ENCODE measurements around the gene TCEA2. TPM values are rescaled to one million over a fixed set of nuclear protein-coding genes. Genes with fewer than 3 reads are reported as not detected.
A peak's percentile ranks its signal among the peaks of the same experiment; 100 is the strongest.

TCEA2 gene
- total RNA-seq, 3 donors from 2014 or later: 10.5 to 17.3 (median 11.5) TPM

DNA sequence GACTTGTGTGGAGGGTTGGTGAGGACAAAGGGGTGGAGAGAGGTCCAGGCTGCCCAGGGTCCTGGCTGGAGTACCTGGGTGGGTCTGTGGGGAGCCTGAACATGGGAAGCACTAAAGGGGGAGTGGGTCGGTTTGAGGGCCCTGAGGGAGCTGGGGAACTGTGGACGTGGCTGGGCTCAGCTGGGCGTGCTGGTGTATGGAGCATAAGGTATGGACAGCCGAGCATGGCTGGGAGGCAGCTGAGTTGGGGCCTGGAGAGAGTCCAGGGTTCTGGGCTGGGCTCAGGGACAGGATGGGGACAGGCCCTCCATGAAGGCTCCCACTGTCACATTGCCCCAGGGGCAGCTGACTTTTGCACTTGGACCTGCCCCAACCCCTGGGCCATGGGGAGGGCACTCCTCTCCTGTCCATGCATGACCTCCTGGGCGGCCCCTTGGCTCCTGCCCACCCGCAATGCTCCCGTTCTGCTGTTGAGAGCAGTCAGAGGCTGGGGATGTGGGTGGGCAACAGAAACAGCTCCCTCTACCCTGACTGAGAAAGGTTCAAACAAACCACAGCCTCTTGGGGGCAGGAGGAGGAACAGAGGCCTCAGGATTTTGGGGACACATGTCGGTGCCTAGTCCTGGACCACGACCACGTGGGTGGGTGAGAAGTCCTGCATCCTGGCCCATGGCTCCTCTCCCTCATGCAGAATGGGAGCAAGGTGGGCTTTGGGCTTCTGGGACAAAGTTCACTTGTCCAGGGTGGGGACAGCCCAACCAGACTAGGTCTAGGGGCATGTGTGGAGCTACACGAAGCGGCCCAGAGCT lies 22.6 kb upstream of the TCEA2 start:
- H3K9me3 Mint-ChIP-seq: no peaks in the 10 kb centered on the region
- H3K27me3 Mint-ChIP-seq (ENCODE audit: low read depth): no peaks in the 10 kb centered on the region
- no peak for ATAC-seq
- no peak for DNase-seq
- H3K36me3 Mint-ChIP-seq (ENCODE audit: insufficient read depth): no peaks in the 10 kb centered on the region
- peaks cover 48% of the 10 kb centered on the region for H3K4me1 Mint-ChIP-seq (ENCODE audit: low read depth)
- H3K4me3 Mint-ChIP-seq: peak overlapping the region; percentile 53

DNA sequence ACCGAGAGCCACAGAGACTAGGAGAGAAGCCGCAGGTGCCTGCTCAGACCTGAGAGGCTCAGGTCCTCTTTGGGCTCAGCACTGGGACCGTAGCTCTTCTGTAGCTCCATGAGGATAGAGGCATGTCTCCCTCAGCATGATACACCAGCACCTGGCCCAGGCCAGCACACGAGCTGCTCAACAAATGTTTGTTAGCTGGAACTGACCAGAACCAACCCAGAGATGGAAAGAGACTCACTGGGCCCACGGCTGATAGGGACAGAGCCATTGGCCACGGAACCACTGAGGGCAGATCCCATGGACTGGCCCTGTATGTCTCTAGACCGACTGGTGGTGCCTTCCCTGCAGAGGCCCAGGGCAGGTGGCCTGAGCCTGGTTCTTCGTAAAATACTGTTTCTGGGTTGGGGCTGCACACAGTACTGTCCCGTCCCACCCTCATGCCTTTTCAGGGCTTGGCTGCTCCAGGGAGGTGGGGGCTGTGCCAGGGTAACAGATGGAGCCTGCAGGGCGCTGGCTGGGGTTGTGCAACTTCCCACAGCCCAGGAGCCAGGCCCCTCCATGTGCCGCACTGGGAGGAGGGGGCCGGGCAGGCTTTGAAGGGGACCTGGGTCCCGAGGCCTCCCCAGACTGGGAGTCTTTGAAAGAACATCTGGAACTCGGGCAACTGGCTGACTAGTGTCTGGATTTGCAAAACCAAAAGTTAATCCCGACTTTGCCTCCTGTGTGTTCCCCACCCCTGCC lies 21.8 kb upstream of the TCEA2 start:
- Mint-ChIP-seq H3K9me3 (no peaks in the 10 kb centered on the region), H3K4me3 (peak overlapping the region; percentile 77), H3K4me1 (ENCODE audit: low read depth) (peaks cover 51% of the 10 kb centered on the region), H3K36me3 (ENCODE audit: insufficient read depth) (no peaks in the 10 kb centered on the region), H3K27me3 (ENCODE audit: low read depth) (peaks cover 4% of the 10 kb centered on the region)
- ATAC-seq (no peak), DNase-seq (no peak)

- H3K4me1 Mint-ChIP-seq (ENCODE audit: low read depth): peaks cover 48% of the 10 kb centered on the region
Observed at GRCh38 chr20:64041781-64042053, 21.3 kb upstream of the TCEA2 start.

GRCh38 chr20:64042054-64042781 lies 20.8 kb upstream of the TCEA2 start:
- Mint-ChIP-seq H3K9me3 (no peaks in the 10 kb centered on the region), H3K36me3 (ENCODE audit: insufficient read depth) (no peaks in the 10 kb centered on the region), H3K4me1 (ENCODE audit: low read depth) (peaks cover 43% of the 10 kb centered on the region), H3K27me3 (ENCODE audit: low read depth) (peaks cover 14% of the 10 kb centered on the region), H3K4me3 (peak overlapping the region; percentile 77)
- DNase-seq (no peak), ATAC-seq (no peak)

More at GRCh38 chr20:64041781-64042053, 21.3 kb upstream of the TCEA2 start:
- peak overlapping the region; percentile 77 for H3K4me3 Mint-ChIP-seq
- ATAC-seq (no peak), DNase-seq (no peak)
- no peaks in the 10 kb centered on the region for H3K9me3 Mint-ChIP-seq
- H3K27me3 Mint-ChIP-seq (ENCODE audit: low read depth): peaks cover 9% of the 10 kb centered on the region
- H3K36me3 Mint-ChIP-seq (ENCODE audit: insufficient read depth): no peaks in the 10 kb centered on the region

DNA sequence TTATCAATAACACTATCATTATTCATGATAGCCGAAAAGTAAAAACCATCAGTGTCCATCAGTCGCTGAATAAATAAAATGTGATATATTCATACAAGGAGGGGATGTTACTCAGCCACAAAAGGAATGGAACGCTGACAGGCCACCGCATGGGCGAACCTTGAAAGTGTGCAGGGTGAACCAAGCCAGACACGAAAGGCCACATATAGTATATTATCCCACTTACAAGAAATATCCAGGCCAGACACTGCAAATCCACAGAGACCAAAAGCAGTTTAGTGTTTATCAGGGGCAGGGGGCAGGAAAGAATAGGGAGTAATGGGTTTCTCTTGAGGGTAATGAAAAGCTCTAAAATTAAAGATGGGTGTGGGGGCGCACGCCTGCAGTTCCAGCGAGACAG lies 19.2 kb upstream of the TCEA2 start:
- Mint-ChIP-seq H3K4me3 (peak overlapping the region; percentile 73), H3K27me3 (ENCODE audit: low read depth) (peaks cover 19% of the 10 kb centered on the region), H3K36me3 (ENCODE audit: insufficient read depth) (no peaks in the 10 kb centered on the region), H3K4me1 (ENCODE audit: low read depth) (peaks cover 37% of the 10 kb centered on the region), H3K9me3 (no peaks in the 10 kb centered on the region)
- ATAC-seq (no peak), DNase-seq (no peak)

- Mint-ChIP-seq H3K4me3 (no peak overlapping the region), H3K4me1 (ENCODE audit: low read depth) (peaks cover 33% of the 10 kb centered on the region), H3K36me3 (ENCODE audit: insufficient read depth) (no peaks in the 10 kb centered on the region), H3K27me3 (ENCODE audit: low read depth) (peaks cover 20% of the 10 kb centered on the region), H3K9me3 (no peaks in the 10 kb centered on the region)
- DNase-seq (no peak), ATAC-seq (no peak)
Observed at GRCh38 chr20:64044484-64045247, 18.3 kb upstream of the TCEA2 start.

DNA sequence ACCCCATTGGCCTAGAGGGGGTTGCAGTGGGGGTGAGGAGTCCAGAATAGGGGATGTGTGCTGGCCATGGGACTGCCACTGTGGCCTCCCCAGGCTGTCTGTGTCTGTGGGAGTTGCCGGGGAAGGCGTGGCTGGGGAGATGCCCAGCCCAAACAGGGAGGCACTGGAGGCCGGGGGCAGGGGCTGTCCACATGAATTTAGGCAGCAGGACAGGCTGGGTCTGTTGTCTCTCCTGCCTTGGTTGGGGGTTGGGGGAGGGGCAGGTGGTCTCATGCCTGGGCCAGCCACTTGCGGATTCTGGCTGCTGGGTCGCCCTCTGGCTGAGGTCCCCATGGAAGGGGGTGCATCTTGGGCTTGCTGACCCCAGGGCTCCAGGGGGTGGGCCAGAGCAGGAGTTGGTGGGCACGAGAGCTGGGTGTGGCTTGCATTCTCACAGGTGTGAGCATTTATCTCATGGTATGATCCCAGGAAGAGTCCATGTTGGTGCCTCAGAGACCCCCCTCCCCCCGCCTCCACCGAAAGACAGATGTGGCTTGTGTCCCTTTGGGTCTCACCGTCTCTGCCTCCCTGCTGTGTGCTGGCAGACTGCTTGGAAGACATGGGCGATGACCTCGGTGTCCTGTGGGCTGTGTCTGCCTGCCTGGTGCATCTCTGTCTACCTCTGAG lies 17.5 kb upstream of the TCEA2 start:
- no peaks in the 10 kb centered on the region for H3K36me3 Mint-ChIP-seq (ENCODE audit: insufficient read depth)

GRCh38 chr20:64047046-64047389 lies 16.0 kb upstream of the TCEA2 start:
- H3K9me3 Mint-ChIP-seq: no peaks in the 10 kb centered on the region
- H3K27me3 Mint-ChIP-seq (ENCODE audit: low read depth): peaks cover 39% of the 10 kb centered on the region
- H3K4me1 Mint-ChIP-seq (ENCODE audit: low read depth): peaks cover 18% of the 10 kb centered on the region
- DNase-seq (no peak), ATAC-seq (no peak)
- H3K4me3 Mint-ChIP-seq: no peak overlapping the region
- H3K36me3 Mint-ChIP-seq (ENCODE audit: insufficient read depth): no peaks in the 10 kb centered on the region

More for the DNA sequence above, 17.5 kb upstream of the TCEA2 start:
- DNase-seq (no peak), ATAC-seq (no peak)
- Mint-ChIP-seq H3K4me1 (ENCODE audit: low read depth) (peaks cover 28% of the 10 kb centered on the region), H3K27me3 (ENCODE audit: low read depth) (peaks cover 25% of the 10 kb centered on the region), H3K9me3 (no peaks in the 10 kb centered on the region), H3K4me3 (no peak overlapping the region)

DNA sequence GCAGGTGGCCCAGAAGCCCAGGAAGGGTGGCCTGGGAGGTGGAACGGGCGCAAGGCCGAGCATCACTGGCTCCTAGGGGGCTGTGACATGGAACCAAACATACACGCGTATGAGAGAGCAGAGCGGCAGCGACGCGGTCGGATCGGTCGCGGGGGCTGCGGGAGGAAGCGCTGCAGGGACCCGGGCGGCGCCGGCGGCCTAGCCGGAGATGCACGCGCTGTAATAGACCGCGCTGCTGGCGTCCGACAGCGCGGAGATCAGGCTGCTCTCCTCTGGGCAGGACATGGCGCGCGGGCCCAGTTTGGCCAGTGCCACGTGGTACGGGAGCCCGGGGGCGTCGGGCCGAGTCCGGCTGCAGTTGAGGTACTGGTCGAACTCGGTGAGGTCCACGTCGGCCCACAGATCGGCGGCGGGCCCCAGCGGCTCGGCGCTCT lies 15.0 kb upstream of the TCEA2 start:
- no peak overlapping the region for H3K4me3 Mint-ChIP-seq
- no peaks in the 10 kb centered on the region for H3K9me3 Mint-ChIP-seq
- DNase-seq (no peak), ATAC-seq (no peak)
- H3K36me3 Mint-ChIP-seq (ENCODE audit: insufficient read depth): no peaks in the 10 kb centered on the region
- peaks cover 42% of the 10 kb centered on the region for H3K27me3 Mint-ChIP-seq (ENCODE audit: low read depth)
- peaks cover 16% of the 10 kb centered on the region for H3K4me1 Mint-ChIP-seq (ENCODE audit: low read depth)

DNA sequence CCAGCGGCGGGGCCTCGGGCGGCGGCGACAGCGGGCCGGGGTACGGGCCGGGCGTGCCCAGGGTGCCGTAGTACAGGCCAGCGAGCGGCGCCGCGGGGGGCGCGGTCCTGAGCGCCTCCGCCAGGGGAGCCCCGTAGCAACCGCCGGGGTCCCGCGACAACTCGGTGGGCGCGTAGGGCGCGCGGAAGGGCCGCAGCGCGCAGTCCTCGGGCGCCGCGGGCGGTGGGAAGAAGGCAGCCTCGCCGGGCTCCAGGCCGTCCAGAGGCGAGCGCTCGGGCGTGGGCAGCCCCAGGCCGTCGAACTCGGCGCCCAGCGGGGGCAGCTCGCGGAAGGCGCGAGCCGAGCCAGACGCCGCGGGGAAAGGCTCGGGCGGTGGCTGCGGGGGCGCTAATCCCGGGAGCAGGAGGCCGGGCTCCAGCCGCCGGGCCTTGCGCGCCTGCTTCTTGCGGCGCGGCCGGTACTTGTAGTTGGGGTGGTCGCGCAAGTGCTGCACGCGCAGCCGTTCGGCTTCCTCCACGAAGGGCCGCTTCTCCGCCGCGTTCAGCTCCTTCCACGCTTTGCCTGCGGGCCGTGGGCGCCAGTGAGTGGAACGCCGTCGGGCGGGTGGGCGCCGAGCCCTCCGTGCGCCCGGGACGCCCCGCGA lies 14.5 kb upstream of the TCEA2 start:
- no peaks in the 10 kb centered on the region for H3K36me3 Mint-ChIP-seq (ENCODE audit: insufficient read depth)
- no peaks in the 10 kb centered on the region for H3K9me3 Mint-ChIP-seq
- peaks cover 47% of the 10 kb centered on the region for H3K27me3 Mint-ChIP-seq (ENCODE audit: low read depth)
- no peak overlapping the region for H3K4me3 Mint-ChIP-seq
- peaks cover 15% of the 10 kb centered on the region for H3K4me1 Mint-ChIP-seq (ENCODE audit: low read depth)
- DNase-seq (no peak), ATAC-seq (peak; percentile 7 to 26)

GRCh38 chr20:64049060-64049877 lies 13.7 kb upstream of the TCEA2 start, which contains the start of gene SOX18:
Gene SOX18, minus strand, starts transcription at chr20:64049639. Its CDS starts 123 bp downstream, at chr20:64049516.
- ATAC-seq (peak; percentile 55 to 67), DNase-seq (no peak)
- Mint-ChIP-seq H3K4me1 (ENCODE audit: low read depth) (peaks cover 12% of the 10 kb centered on the region), H3K27me3 (ENCODE audit: low read depth) (peaks cover 52% of the 10 kb centered on the region), H3K9me3 (no peaks in the 10 kb centered on the region), H3K36me3 (ENCODE audit: insufficient read depth) (no peaks in the 10 kb centered on the region), H3K4me3 (peak within 1 kb of the TSS; percentile 54)

DNA sequence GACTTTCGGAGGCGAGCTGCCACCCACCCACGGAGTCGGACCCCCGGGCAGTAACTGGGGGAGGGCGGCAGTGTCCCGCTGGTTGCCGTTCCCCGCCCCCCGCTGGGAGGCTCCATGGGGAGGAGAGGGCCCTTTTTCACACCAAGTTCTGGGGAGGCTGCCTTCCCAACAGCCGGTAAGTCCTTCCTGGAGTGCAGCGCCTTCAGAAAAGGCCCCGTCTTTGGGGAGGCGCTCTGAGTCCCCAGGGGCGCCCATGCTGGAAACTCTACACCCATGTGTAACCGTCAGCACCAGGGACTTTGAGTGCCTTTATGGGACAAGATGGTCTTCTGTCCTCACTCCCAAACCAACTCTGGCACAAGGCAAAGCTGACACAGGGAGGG lies 13.1 kb upstream of the TCEA2 start:
- peak overlapping the region; percentile 24 for H3K4me3 Mint-ChIP-seq
- DNase-seq: no peak

More for the DNA sequence above, 13.1 kb upstream of the TCEA2 start:
- peaks cover 55% of the 10 kb centered on the region for H3K27me3 Mint-ChIP-seq (ENCODE audit: low read depth)
- H3K4me1 Mint-ChIP-seq (ENCODE audit: low read depth): peaks cover 10% of the 10 kb centered on the region
- ATAC-seq: no peak
- no peaks in the 10 kb centered on the region for H3K36me3 Mint-ChIP-seq (ENCODE audit: insufficient read depth)
- no peaks in the 10 kb centered on the region for H3K9me3 Mint-ChIP-seq

Measured in activated T-cell treated with anti-CD3 and anti-CD28 coated beads, Interleukin-2, amount 50 U/mL, for 4 hours (primary cell).